NB4 (cell line): ENCODE data around the gene FSTL5.
A peak's percentile ranks its signal among the peaks of the same experiment; 100 is the strongest.

Experiments used
- DNase-seq: peaks from one replicate; pipeline ENCODE4 v3.0.0; 2010; ENCODE audit warnings: low read depth
- H3K4me3 ChIP-seq: one replicate; pipeline ENCODE4 v1.5.1; 2011; ENCODE audit warnings: mild to moderate bottlenecking, low read depth, low read length, moderate library complexity
- MYC ChIP-seq: IDR thresholded peaks from 2 replicates; pipeline ENCODE4 v1.6.1; 2011; ENCODE audit warnings: low read depth, low read length
- POLR2A ChIP-seq: IDR thresholded peaks from 2 replicates; pipeline ENCODE4 v1.6.1; 2011; ENCODE audit warnings: mild to moderate bottlenecking; ENCODE audit not compliant: insufficient read length; ENCODE audit errors: extremely low read depth
- TF ChIP-seq, protein P1 (sequence below): IDR thresholded peaks from 2 replicates; pipeline ENCODE4 v1.6.1; 2011; ENCODE audit warnings: low read depth, low read length
- TF ChIP-seq, protein P2 (sequence below): IDR thresholded peaks from one replicate; pipeline ENCODE4 v1.5.1; 2012; ENCODE audit warnings: low read depth, low read length

Gene FSTL5

DNA sequence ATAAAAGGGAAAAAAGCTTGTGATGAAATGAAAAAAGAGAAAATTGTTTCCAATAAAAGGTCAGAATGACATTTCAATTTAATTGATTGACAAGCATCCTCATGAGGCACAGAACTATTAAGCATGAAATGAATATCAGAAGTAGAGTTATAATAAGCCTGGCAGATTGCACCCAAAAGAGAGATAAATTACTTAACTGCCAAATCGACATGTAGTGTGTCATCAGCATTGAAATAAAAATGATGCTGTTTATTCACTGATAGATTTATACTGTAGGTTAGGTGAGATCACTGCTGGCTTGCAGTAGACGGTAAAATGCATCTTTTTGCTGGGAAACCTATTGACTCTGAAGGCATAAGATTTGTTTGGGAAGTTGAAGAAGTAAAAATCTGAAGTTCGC lies 507.2 kb downstream of the FSTL5 start:
- TF ChIP-seq, protein P1, sequence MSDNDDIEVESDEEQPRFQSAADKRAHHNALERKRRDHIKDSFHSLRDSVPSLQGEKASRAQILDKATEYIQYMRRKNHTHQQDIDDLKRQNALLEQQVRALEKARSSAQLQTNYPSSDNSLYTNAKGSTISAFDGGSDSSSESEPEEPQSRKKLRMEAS = no peak
- TF ChIP-seq, protein P2, sequence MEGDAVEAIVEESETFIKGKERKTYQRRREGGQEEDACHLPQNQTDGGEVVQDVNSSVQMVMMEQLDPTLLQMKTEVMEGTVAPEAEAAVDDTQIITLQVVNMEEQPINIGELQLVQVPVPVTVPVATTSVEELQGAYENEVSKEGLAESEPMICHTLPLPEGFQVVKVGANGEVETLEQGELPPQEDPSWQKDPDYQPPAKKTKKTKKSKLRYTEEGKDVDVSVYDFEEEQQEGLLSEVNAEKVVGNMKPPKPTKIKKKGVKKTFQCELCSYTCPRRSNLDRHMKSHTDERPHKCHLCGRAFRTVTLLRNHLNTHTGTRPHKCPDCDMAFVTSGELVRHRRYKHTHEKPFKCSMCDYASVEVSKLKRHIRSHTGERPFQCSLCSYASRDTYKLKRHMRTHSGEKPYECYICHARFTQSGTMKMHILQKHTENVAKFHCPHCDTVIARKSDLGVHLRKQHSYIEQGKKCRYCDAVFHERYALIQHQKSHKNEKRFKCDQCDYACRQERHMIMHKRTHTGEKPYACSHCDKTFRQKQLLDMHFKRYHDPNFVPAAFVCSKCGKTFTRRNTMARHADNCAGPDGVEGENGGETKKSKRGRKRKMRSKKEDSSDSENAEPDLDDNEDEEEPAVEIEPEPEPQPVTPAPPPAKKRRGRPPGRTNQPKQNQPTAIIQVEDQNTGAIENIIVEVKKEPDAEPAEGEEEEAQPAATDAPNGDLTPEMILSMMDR = no peak
- TF ChIP-seq POLR2A (no peak), MYC (no peak)
- H3K4me3 ChIP-seq = no peak overlapping the region

DNA sequence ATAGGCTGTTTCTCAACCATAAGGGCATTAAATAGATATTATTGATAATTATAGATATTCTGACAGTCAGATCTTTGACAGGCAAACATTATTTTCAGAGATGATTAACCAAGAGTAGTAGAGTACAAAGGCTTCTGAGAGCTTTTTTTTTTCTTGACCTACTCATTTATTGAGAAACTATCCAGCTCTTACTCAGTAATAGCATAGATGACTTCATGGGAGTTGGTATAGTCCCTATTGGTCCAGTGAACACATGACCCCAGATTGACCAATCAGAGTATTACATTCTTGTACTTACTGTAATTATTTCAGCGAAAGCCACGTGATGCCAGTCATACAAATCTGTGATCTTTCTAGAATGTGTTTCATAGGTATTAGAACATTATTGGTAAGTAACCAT lies 508.7 kb downstream of the FSTL5 start:
- H3K4me3 ChIP-seq = no peak overlapping the region
- TF ChIP-seq MYC (no peak), POLR2A (no peak)
- TF ChIP-seq, protein P2 = no peak
- TF ChIP-seq, protein P1 = no peak
- DNase-seq = no peak

More for the DNA sequence above, 507.2 kb downstream of the FSTL5 start:
- no peak for DNase-seq

DNA sequence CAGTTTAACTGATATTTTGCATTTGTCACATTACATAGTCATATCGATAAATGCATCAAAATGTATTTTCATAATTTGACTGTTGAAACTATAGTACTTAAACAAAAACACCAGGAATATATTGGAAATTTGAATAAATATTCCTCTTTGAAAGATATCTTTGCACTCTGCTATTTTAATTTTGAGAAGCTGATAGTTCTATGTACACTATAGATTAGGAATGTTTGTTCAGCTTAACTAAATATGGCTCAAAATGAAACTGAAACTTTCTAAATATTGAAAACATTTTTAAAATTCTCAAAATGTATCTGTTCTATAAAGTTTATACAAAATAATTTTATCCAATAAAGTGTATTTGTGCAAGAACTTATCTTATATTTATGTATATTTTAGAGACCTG lies 510.1 kb downstream of the FSTL5 start:
- no peak for DNase-seq
- H3K4me3 ChIP-seq = no peak overlapping the region
- TF ChIP-seq MYC = no peak
- TF ChIP-seq, protein P1 = no peak
- TF ChIP-seq POLR2A = no peak
- TF ChIP-seq, protein P2 = no peak

DNA sequence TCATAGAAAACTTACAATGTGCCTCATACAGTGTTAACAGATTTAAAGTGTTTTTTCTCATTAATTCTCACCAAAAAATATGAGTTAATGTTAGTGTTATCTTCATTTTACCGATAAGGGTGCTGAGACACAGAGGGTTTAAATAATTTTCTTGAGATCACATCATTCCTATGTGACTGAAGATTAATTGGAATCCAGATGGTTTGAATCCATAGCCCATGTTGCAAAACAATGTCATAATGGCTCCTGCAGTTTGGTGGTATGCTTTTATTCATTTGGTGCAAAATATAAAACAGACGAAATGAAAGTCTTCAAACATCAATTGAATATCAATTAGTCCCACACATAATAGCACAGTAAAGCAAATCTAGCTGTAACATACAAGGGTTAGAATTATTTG lies 512.2 kb downstream of the FSTL5 start:
- DNase-seq = no peak
- H3K4me3 ChIP-seq = no peak overlapping the region
- TF ChIP-seq, protein P2 = no peak
- TF ChIP-seq MYC (no peak), POLR2A (no peak)
- TF ChIP-seq, protein P1 = no peak

DNA sequence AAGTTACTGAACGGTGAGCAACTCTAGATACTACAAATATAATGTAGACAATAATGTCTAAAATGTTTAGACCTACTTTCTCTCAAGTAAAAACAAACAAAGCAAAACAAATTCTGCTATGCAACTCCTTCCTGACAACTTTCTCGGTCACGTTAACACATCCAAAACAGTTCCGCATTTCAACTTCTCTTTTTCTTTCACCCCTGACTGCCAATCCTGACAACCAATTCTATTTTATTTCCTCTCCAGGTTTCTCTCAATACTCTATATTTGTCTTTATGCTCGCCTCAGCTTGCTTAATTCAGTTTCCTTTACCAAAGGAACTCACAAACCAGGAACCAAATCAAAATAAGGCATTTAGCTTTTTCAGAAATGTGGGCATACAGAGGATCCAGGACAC lies 513.0 kb downstream of the FSTL5 start:
- H3K4me3 ChIP-seq = no peak overlapping the region
- DNase-seq = peak; percentile 46
- TF ChIP-seq, protein P1 = no peak
- TF ChIP-seq MYC = no peak
- TF ChIP-seq, protein P2 = no peak
- no peak for TF ChIP-seq POLR2A

DNA sequence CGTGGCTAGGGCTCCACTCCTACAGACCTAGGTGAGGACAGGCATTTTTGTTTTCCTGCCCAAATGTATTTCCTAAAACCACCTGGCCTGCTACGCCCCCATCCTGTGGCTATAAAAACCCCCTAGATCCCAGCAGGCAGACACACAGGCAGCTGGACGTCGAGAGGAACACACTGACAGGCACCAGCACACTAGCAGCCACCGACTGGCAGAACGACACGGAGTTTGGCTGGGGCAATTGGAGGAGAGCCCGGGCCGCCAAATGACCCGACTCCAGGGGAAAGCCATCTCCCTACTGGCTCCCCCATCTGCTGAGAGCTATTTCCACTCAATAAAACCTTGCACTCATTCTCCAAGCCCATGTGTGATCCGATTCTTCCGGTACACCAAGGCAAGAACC lies 516.0 kb downstream of the FSTL5 start:
- no peak for TF ChIP-seq MYC
- TF ChIP-seq, protein P2 = no peak
- TF ChIP-seq, protein P1 = no peak
- TF ChIP-seq POLR2A = no peak
- no peak overlapping the region for H3K4me3 ChIP-seq
- DNase-seq = no peak
